Fibroblast of lung (primary cell): Measurements from ENCODE around the gene IL26. TPM values are rescaled to one million over a fixed set of nuclear protein-coding genes. Genes with fewer than 3 reads are reported as not detected.
"Not testable (repeated sequence)": the region's sequence is repeated elsewhere in the genome, so short reads cannot be mapped to it uniquely, and the experiment has no call there.

Source experiments
- DNase-seq, 2 donors: peaks; one replicate each; pipeline versions ENCODE4 v3.0.0 to v3.0.0-alpha.2; 2010; ENCODE audit warnings: low read depth in 2 of 2
- H2AFZ ChIP-seq: 2 replicates; pipeline ENCODE4 v1.5.1; 2012; ENCODE audit warnings: low read length, control low read depth, inconsistent platforms
- H3K27ac ChIP-seq: 2 replicates; pipeline ENCODE4 v1.5.1; 2011; ENCODE audit warnings: low read length, control low read depth; ENCODE audit not compliant: insufficient read depth
- H3K27me3 ChIP-seq: 2 replicates; pipeline ENCODE4 v1.5.1; 2011; ENCODE audit warnings: mild to moderate bottlenecking, low read length; ENCODE audit not compliant: control insufficient read depth, insufficient read depth
- H3K36me3 ChIP-seq: 2 replicates; pipeline ENCODE4 v1.5.1; 2011; ENCODE audit warnings: low read length; ENCODE audit not compliant: control insufficient read depth, insufficient read depth
- H3K4me1 ChIP-seq: 2 replicates; pipeline ENCODE4 v1.5.1; 2011; ENCODE audit warnings: low read length; ENCODE audit not compliant: control insufficient read depth, insufficient read depth; ENCODE audit errors: extremely low read depth
- H3K4me2 ChIP-seq: 2 replicates; pipeline ENCODE4 v1.5.1; 2011; ENCODE audit warnings: low read length, control low read depth; ENCODE audit not compliant: insufficient read depth; ENCODE audit errors: extremely low read depth
- H3K4me3 ChIP-seq, 4 experiments: fragments of 200-600 bp in 1 of 4; sonication (generic) in 1 of 4; replicated peaks in 1 of 4; 2 replicates each; pipeline ENCODE4 v1.5.1; 2011 to 2016; ENCODE audit warnings: low read length in 4 of 4, low read depth in 3 of 4, mild to moderate bottlenecking in 3 of 4, control low read depth in 2 of 4, inconsistent platforms in 1 of 4, mixed read lengths in 1 of 4; ENCODE audit not compliant: insufficient read depth in 1 of 4; ENCODE audit errors: control extremely low read depth in 1 of 4
- H3K79me2 ChIP-seq: 2 replicates; pipeline ENCODE4 v1.5.1; 2012; ENCODE audit warnings: mild to moderate bottlenecking, low read length, inconsistent platforms; ENCODE audit not compliant: control insufficient read depth, insufficient read depth
- H3K9ac ChIP-seq: 2 replicates; pipeline ENCODE4 v1.5.1; 2011; ENCODE audit warnings: mild to moderate bottlenecking, low read length, control low read depth; ENCODE audit not compliant: insufficient read depth
- H3K9me3 ChIP-seq: 2 replicates; pipeline ENCODE4 v1.5.1; 2012; ENCODE audit warnings: low read depth, low read length; ENCODE audit not compliant: control insufficient read depth, insufficient read depth
- H4K20me1 ChIP-seq: 2 replicates; pipeline ENCODE4 v1.5.1; 2011; ENCODE audit warnings: low read length; ENCODE audit not compliant: control insufficient read depth, insufficient read depth; ENCODE audit errors: extremely low read depth
- CTCF ChIP-seq, 2 donors: IDR thresholded peaks in 1 of 2; conservative IDR thresholded peaks in 1 of 2; 1 replicate in 1 of 2; 2 replicates in 1 of 2; pipeline ENCODE4 v1.5.1; 2011 to 2012; ENCODE audit warnings: low read length in 2 of 2, control low read depth in 1 of 2, inconsistent platforms in 1 of 2, low read depth in 1 of 2, mild to moderate bottlenecking in 1 of 2
- EZH2 ChIP-seq: IDR thresholded peaks from 2 replicates; pipeline ENCODE4 v1.5.1; 2012; ENCODE audit warnings: low read length, control low read depth, mild to moderate bottlenecking; ENCODE audit errors: missing control alignments
- polyA plus RNA-seq, 2 donors: library from polyadenylated mRNA; depleted of rRNA in 1 of 2; stranded (reverse) in 1 of 2; unstranded in 1 of 2; fragments of >200 nt; gene quantifications; 2 replicates each; pipeline ENCODE4 v1.2.1, GENCODE V29; 2011 to 2012; ENCODE audit warnings: missing spikeins in 1 of 2
- total RNA-seq: library from RNA; depleted of rRNA; stranded (reverse); fragments of >200 nt; gene quantifications from 2 replicates; pipeline ENCODE4 v1.2.1, GENCODE V29; 2014

IL26 gene
- total and polyA plus RNA-seq, 2 donors (not counting 1 experiment from before 2014, with no cell fraction given), result not detected

- H3K4me3 ChIP-seq, result no peak overlapping the region
- H3K4me2 ChIP-seq, result no peak overlapping the region
- no peaks in the 10 kb centered on the region for H3K27me3 ChIP-seq
- H4K20me1 ChIP-seq, result no peaks in the 10 kb centered on the region
- TF ChIP-seq CTCF (conservative IDR thresholded peaks at IDR 0.05 in 1 of 2, IDR thresholded peaks at IDR 0.05 in 1 of 2; ENCODE audit: low read depth in 1 of 2, low read length in 2 of 2) (no peak), EZH2 (no peak)
- no peaks in the 10 kb centered on the region for H3K9me3 ChIP-seq
- H2AFZ ChIP-seq, result no peak overlapping the region
- no peak overlapping the region for H3K27ac ChIP-seq
- H3K36me3 ChIP-seq, result no peaks in the 10 kb centered on the region
- H3K79me2 ChIP-seq, result no peaks in the 10 kb centered on the region
- DNase-seq, result no peak
- no peaks in the 10 kb centered on the region for H3K4me1 ChIP-seq
- no peak overlapping the region for H3K9ac ChIP-seq
Observed at GRCh38 chr12:68177562-68177961, 48.0 kb downstream of the IL26 start.

GRCh38 chr12:68176257-68176656 lies 49.4 kb downstream of the IL26 start:
- Histone ChIP-seq H3K27ac (no peak overlapping the region), H3K4me3 (no peak overlapping the region), H4K20me1 (no peaks in the 10 kb centered on the region), H3K36me3 (no peaks in the 10 kb centered on the region), H3K4me1 (no peaks in the 10 kb centered on the region), H3K9ac (no peak overlapping the region), H3K9me3 (no peaks in the 10 kb centered on the region), H2AFZ (no peak overlapping the region), H3K79me2 (no peaks in the 10 kb centered on the region), H3K27me3 (no peaks in the 10 kb centered on the region), H3K4me2 (no peak overlapping the region)
- peak in 1 of 2 donors; percentile 13 for DNase-seq
- TF ChIP-seq EZH2, result no peak
- no peak for TF ChIP-seq CTCF (conservative IDR thresholded peaks at IDR 0.05 in 1 of 2, IDR thresholded peaks at IDR 0.05 in 1 of 2; ENCODE audit: low read depth in 1 of 2, low read length in 2 of 2)

- Histone ChIP-seq H3K79me2 (no peaks in the 10 kb centered on the region), H3K4me2 (no peak overlapping the region), H3K4me1 (no peaks in the 10 kb centered on the region), H3K4me3 (no peak overlapping the region), H3K27me3 (no peaks in the 10 kb centered on the region), H3K9ac (no peak overlapping the region), H2AFZ (no peak overlapping the region), H3K36me3 (no peaks in the 10 kb centered on the region), H3K27ac (no peak overlapping the region), H4K20me1 (no peaks in the 10 kb centered on the region), H3K9me3 (no peaks in the 10 kb centered on the region)
- no peak for DNase-seq
- TF ChIP-seq CTCF (conservative IDR thresholded peaks at IDR 0.05 in 1 of 2, IDR thresholded peaks at IDR 0.05 in 1 of 2; ENCODE audit: low read depth in 1 of 2, low read length in 2 of 2), result no peak
- no peak for TF ChIP-seq EZH2
Observed at GRCh38 chr12:68175557-68176061, 50.0 kb downstream of the IL26 start.

GRCh38 chr12:68174761-68175160 lies 50.8 kb downstream of the IL26 start:
- H3K9ac ChIP-seq, H3K27ac ChIP-seq, H3K79me2 ChIP-seq, H3K36me3 ChIP-seq, H3K27me3 ChIP-seq, DNase-seq, H3K4me2 ChIP-seq, H3K9me3 ChIP-seq, H3K4me3 ChIP-seq, H2AFZ ChIP-seq, H3K4me1 ChIP-seq, H4K20me1 ChIP-seq: not testable (repeated sequence)
